ENCODE measurements around the gene FAF1.
"Not testable (repeated sequence)": the region's sequence is repeated elsewhere in the genome, so short reads cannot be mapped to it uniquely, and the experiment has no call there.

Gene FAF1

DNA sequence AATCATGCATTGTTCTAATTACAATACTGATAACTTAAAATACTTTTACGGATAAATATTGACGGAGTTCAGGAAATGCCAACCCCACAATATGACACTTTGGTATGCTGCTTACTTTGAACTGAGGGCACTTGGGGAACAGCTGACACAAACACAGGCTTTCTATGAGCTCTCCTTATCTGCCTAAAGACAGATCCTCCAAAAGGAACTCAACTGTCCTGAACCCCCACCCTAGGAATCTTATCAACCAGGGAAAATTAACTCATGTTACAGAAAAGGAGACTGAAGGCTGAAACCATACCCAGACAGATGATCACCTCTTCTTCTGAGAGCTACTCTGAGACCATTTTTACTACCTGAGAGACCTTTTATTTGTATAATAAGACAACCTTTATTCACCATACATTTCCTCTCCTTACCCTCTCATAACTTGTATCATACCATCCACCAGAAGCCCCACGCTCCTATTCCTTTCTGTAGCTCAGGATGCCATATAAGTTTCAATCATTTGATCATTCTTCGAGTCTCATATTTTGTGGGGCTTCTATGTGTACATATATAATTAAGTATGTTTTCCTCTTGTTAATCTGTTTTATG lies 239.5 kb downstream of the FAF1 start:
- H3K9ac ChIP-seq (ENCODE audit: low read depth, low read length), result no peak overlapping the region
- no peaks in the 10 kb centered on the region for H3K9me3 ChIP-seq (ENCODE audit: insufficient read depth, low read depth, low read length)
- 98% methylated on average over 3 of the region's 4 CpGs for WGBS
- no peaks in the 10 kb centered on the region for H3K27me3 ChIP-seq (ENCODE audit: insufficient read depth, low read length)
- no peaks in the 10 kb centered on the region for H3K36me3 ChIP-seq (ENCODE audit: insufficient read depth, low read length)
- peaks cover 10% of the 10 kb centered on the region for H3K4me1 ChIP-seq (ENCODE audit: insufficient read depth, low read length)
- H3K4me3 ChIP-seq (ENCODE audit: low read length), result no peak overlapping the region
- H3K27ac ChIP-seq (ENCODE audit: low read depth, low read length), result no peak overlapping the region

DNA sequence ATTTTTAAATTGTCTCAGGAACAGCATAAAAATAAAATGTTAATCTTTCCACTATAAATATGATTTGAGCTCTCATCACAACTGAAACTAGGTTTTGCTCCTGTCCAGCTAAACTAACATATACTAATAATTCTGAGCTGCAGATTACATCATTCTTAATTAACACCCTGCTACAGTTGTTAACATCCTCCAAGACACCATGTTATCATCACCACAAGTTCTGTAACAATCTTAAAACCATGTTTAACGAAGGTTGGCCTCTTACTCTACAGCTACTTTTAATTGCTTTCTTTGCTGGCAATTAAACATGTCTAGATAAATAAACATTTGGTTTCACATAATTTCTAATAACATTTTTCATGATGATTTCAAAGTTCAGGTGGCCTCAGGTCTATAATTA lies 240.9 kb downstream of the FAF1 start:
- H3K36me3 ChIP-seq (ENCODE audit: insufficient read depth, low read length), result no peaks in the 10 kb centered on the region
- no peak overlapping the region for H3K9ac ChIP-seq (ENCODE audit: low read depth, low read length)
- H3K27ac ChIP-seq (ENCODE audit: low read depth, low read length), result no peak overlapping the region
- no peak overlapping the region for H3K4me3 ChIP-seq (ENCODE audit: low read length)
- H3K9me3 ChIP-seq (ENCODE audit: insufficient read depth, low read depth, low read length), result no peaks in the 10 kb centered on the region
- WGBS, result 75% methylated on average over 1 of the region's 1 CpG
- H3K27me3 ChIP-seq (ENCODE audit: insufficient read depth, low read length), result no peaks in the 10 kb centered on the region
- peaks cover 10% of the 10 kb centered on the region for H3K4me1 ChIP-seq (ENCODE audit: insufficient read depth, low read length)

DNA sequence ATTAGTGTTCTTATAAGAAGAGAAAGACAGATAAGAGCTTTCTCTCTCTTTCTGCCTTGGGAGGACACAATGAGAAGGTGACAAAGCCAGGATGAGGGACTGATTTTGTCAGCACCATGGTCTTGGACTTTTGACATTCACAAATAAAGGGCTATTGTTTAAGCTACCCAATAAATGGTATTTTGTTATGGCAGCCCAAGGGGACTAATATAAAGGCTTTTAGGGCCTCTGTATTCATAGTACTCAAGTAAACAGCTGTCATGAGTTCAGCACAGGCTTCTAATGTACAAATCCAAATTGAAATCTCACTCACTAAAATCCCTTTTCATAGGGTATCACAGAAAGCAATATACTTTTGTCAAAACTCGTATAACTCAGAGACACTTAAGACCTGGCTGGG lies 242.7 kb downstream of the FAF1 start:
- no peaks in the 10 kb centered on the region for H3K36me3 ChIP-seq (ENCODE audit: insufficient read depth, low read length)
- no peak overlapping the region for H3K9ac ChIP-seq (ENCODE audit: low read depth, low read length)
- H3K27me3 ChIP-seq (ENCODE audit: insufficient read depth, low read length), result no peaks in the 10 kb centered on the region
- no peaks in the 10 kb centered on the region for H3K9me3 ChIP-seq (ENCODE audit: insufficient read depth, low read depth, low read length)
- H3K4me1 ChIP-seq (ENCODE audit: insufficient read depth, low read length), result peaks cover 10% of the 10 kb centered on the region
- 100% methylated on average over 1 of the region's 1 CpG for WGBS
- H3K27ac ChIP-seq (ENCODE audit: low read depth, low read length), result no peak overlapping the region
- no peak overlapping the region for H3K4me3 ChIP-seq (ENCODE audit: low read length)

DNA sequence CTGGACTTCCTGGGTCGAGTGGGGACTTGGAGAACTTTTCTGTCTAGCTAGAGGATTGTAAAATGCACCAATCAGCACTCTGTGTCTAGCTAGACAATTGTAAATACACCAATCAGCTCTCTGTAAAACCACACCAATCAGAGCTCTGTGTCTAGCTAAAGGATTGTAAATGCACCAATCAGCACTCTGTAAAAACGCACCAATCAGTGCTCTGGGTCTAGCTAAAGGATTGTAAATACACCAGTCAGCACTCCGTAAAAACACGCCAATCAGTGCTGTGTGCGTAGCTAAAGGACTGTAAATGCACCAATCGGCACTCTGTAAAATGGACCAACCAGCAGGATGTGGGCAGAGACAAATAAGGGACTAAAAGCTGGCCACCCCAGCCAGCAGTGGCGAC lies 243.6 kb downstream of the FAF1 start:
- not testable (repeated sequence) for H3K9ac ChIP-seq (ENCODE audit: low read depth, low read length); H3K27ac ChIP-seq (ENCODE audit: low read depth, low read length); H3K4me3 ChIP-seq (ENCODE audit: low read length); H3K36me3 ChIP-seq (ENCODE audit: insufficient read depth, low read length); H3K9me3 ChIP-seq (ENCODE audit: insufficient read depth, low read depth, low read length); H3K27me3 ChIP-seq (ENCODE audit: insufficient read depth, low read length)
- WGBS, result 97% methylated on average over 7 of the region's 7 CpGs
- peaks cover 10% of the 10 kb centered on the region for H3K4me1 ChIP-seq (ENCODE audit: insufficient read depth, low read length)

DNA sequence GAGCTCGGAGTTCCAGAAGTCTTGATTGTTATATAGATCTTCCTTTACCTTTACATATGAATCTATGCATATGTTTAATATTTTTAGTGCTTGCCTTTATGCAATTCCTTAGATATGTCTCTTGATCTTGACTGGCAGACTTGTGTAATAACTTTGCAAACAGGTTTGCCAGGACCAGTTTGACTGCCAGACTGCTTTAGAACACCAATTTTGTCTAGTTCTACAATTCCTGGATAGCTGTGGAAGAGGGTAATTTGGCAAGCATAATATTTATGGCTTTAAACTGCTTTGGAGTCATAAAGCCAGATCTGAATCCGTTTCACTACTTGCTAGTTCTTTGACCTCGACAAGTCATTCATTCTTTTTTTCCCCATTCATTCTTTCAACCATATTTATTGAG lies 250.0 kb downstream of the FAF1 start:
- Histone ChIP-seq H3K4me3 (ENCODE audit: low read length) (no peak overlapping the region), H3K9me3 (ENCODE audit: insufficient read depth, low read depth, low read length) (no peaks in the 10 kb centered on the region), H3K27me3 (ENCODE audit: insufficient read depth, low read length) (no peaks in the 10 kb centered on the region), H3K4me1 (ENCODE audit: insufficient read depth, low read length) (peaks cover 14% of the 10 kb centered on the region), H3K9ac (ENCODE audit: low read depth, low read length) (no peak overlapping the region), H3K36me3 (ENCODE audit: insufficient read depth, low read length) (no peaks in the 10 kb centered on the region), H3K27ac (ENCODE audit: low read depth, low read length) (no peak overlapping the region)
- 91% methylated on average over 2 of the region's 3 CpGs for WGBS

DNA sequence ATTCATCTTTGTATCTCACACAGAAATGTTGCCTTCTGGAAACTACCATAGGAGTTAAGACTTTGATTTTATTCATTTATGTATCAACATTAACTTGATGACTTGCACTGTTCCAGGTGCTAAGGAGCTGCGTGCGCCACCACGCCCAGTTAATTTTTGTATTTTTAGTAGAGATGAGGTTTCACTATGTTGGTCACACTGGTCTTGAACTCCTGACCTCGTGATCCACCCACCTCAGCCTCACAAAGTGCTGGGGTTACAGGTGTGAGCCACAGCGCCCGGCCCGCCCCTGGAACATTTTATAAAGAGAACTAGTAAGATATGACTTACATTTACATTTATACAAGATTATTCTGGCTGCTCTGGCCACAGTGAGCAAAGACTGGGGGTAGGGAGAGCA lies 252.2 kb downstream of the FAF1 start:
- WGBS, result 100% methylated on average over 3 of the region's 7 CpGs
- Histone ChIP-seq H3K27ac (ENCODE audit: low read depth, low read length) (no peak overlapping the region), H3K4me3 (ENCODE audit: low read length) (no peak overlapping the region), H3K4me1 (ENCODE audit: insufficient read depth, low read length) (peaks cover 31% of the 10 kb centered on the region), H3K36me3 (ENCODE audit: insufficient read depth, low read length) (no peaks in the 10 kb centered on the region), H3K9me3 (ENCODE audit: insufficient read depth, low read depth, low read length) (no peaks in the 10 kb centered on the region), H3K27me3 (ENCODE audit: insufficient read depth, low read length) (no peaks in the 10 kb centered on the region), H3K9ac (ENCODE audit: low read depth, low read length) (no peak overlapping the region)

DNA sequence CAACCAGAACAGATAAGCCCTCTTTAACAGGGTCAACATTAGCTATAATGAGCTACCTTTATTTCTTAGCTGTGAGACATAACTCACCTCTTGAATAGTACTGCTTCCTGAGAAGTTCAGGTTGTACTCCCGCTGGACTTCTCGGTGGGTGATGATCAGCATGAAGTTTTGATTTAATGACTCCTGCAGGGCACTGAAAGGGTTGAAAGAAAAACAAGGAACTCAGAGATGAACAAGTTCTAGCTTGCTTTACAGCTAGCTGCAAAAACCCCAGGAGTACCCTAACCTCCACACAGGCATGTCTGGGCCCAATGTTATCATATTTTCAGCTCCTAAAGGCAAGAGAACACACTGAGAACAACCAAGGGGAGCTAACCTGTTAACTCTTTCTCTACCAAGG lies 254.4 kb downstream of the FAF1 start:
- Histone ChIP-seq H3K4me1 (ENCODE audit: insufficient read depth, low read length) (peaks cover 52% of the 10 kb centered on the region), H3K27me3 (ENCODE audit: insufficient read depth, low read length) (no peaks in the 10 kb centered on the region), H3K4me3 (ENCODE audit: low read length) (no peak overlapping the region), H3K9ac (ENCODE audit: low read depth, low read length) (no peak overlapping the region), H3K36me3 (ENCODE audit: insufficient read depth, low read length) (no peaks in the 10 kb centered on the region), H3K27ac (ENCODE audit: low read depth, low read length) (no peak overlapping the region), H3K9me3 (ENCODE audit: insufficient read depth, low read depth, low read length) (no peaks in the 10 kb centered on the region)
- 46% methylated on average over 2 of the region's 2 CpGs for WGBS

DNA sequence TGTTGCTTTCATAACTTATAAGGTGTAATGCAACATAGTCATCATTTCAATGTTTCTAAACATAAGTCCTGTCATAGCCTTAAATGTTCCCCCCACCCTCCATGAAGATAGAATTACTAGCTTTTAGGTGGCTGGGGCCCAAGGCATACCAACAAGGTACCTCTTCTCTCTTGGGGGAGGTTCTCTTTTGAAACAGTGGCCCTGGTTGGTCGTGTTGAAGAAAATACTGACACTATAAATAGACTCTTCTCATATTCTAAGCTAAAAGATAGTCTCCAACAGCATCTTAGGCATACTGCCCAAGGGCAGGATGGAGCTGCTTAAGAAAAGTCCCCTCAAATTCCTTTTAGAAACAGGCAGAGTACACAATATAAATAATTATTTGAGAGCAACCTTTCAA lies 255.0 kb downstream of the FAF1 start:
- Histone ChIP-seq H3K9me3 (ENCODE audit: insufficient read depth, low read depth, low read length) (no peaks in the 10 kb centered on the region), H3K27ac (ENCODE audit: low read depth, low read length) (no peak overlapping the region), H3K4me1 (ENCODE audit: insufficient read depth, low read length) (peaks cover 57% of the 10 kb centered on the region), H3K4me3 (ENCODE audit: low read length) (no peak overlapping the region), H3K27me3 (ENCODE audit: insufficient read depth, low read length) (no peaks in the 10 kb centered on the region), H3K9ac (ENCODE audit: low read depth, low read length) (no peak overlapping the region), H3K36me3 (ENCODE audit: insufficient read depth, low read length) (no peaks in the 10 kb centered on the region)
- 14% methylated on average over 1 of the region's 1 CpG for WGBS

DNA sequence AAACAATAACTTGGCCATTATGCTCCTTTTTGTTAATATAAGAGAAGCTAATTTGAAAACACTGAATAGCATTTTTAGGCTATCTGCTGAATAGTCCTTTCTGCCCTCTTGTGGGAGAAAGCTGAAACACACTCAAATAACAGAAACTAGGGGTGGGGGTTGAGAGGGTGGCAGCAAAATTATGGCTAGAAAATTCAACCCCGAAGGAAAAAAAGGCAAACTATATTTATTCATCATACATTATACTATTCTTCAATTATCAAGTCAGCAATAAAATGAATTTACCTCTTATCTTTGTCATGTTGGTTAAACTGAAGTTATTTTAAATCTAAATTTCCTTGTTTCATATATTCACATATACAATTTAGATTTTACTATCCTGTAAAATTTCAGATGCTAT lies 255.9 kb downstream of the FAF1 start:
- no peak overlapping the region for H3K4me3 ChIP-seq (ENCODE audit: low read length)
- no peak overlapping the region for H3K27ac ChIP-seq (ENCODE audit: low read depth, low read length)
- WGBS, result no CpG with 5 or more reads among the region's 1 CpG
- H3K9ac ChIP-seq (ENCODE audit: low read depth, low read length), result no peak overlapping the region
- H3K36me3 ChIP-seq (ENCODE audit: insufficient read depth, low read length), result no peaks in the 10 kb centered on the region
- H3K9me3 ChIP-seq (ENCODE audit: insufficient read depth, low read depth, low read length), result no peaks in the 10 kb centered on the region
- no peaks in the 10 kb centered on the region for H3K27me3 ChIP-seq (ENCODE audit: insufficient read depth, low read length)
- H3K4me1 ChIP-seq (ENCODE audit: insufficient read depth, low read length), result peaks cover 66% of the 10 kb centered on the region

DNA sequence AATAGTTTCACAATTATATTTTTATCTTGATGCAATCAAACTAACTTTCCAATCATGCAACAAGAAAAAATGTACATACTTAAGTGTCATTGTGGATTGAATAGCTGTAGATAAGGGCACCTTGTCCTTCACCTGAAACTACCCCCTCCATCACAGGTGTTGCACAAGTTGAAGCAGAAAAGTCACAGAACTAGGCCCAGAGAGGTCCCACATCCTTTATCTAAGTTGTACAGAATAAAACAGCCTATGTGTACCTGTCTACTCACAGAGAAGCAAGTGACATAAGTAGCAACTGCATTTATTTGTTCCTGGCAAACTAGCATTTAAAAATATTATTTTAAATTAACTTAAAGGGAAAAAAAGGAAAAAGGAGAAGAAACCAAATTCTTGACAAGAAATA lies 256.8 kb downstream of the FAF1 start:
- Histone ChIP-seq H3K9ac (ENCODE audit: low read depth, low read length) (no peak overlapping the region), H3K36me3 (ENCODE audit: insufficient read depth, low read length) (no peaks in the 10 kb centered on the region), H3K4me3 (ENCODE audit: low read length) (no peak overlapping the region), H3K27ac (ENCODE audit: low read depth, low read length) (no peak overlapping the region), H3K4me1 (ENCODE audit: insufficient read depth, low read length) (peaks cover 75% of the 10 kb centered on the region), H3K9me3 (ENCODE audit: insufficient read depth, low read depth, low read length) (no peaks in the 10 kb centered on the region), H3K27me3 (ENCODE audit: insufficient read depth, low read length) (no peaks in the 10 kb centered on the region)

DNA sequence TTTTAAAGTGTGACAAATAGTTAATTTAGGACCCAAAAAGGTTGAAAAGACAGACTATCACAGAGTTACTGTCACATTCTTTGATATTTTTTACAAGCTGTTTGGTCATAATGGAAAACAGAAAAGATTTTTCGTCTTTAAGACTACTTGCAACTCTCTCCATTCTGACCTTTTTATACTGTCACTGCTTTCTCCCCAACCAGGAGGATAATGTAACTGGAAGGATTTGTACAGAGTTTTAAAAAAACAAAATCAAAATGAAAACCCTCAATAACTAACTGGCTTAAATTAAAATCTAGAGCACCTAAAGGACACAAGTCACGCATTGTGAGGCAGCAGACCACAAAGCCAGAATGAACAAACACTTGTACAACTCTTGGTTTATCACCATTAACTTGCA lies 257.7 kb downstream of the FAF1 start:
- Histone ChIP-seq H3K36me3 (ENCODE audit: insufficient read depth, low read length) (no peaks in the 10 kb centered on the region), H3K4me1 (ENCODE audit: insufficient read depth, low read length) (peaks cover 84% of the 10 kb centered on the region), H3K27ac (ENCODE audit: low read depth, low read length) (peak overlapping the region; percentile 38), H3K9me3 (ENCODE audit: insufficient read depth, low read depth, low read length) (no peaks in the 10 kb centered on the region), H3K4me3 (ENCODE audit: low read length) (no peak overlapping the region), H3K9ac (ENCODE audit: low read depth, low read length) (peak overlapping the region; percentile 24; the same call in 1 of the 2 replicates), H3K27me3 (ENCODE audit: insufficient read depth, low read length) (no peaks in the 10 kb centered on the region)
- 89% methylated on average over 2 of the region's 2 CpGs for WGBS

DNA sequence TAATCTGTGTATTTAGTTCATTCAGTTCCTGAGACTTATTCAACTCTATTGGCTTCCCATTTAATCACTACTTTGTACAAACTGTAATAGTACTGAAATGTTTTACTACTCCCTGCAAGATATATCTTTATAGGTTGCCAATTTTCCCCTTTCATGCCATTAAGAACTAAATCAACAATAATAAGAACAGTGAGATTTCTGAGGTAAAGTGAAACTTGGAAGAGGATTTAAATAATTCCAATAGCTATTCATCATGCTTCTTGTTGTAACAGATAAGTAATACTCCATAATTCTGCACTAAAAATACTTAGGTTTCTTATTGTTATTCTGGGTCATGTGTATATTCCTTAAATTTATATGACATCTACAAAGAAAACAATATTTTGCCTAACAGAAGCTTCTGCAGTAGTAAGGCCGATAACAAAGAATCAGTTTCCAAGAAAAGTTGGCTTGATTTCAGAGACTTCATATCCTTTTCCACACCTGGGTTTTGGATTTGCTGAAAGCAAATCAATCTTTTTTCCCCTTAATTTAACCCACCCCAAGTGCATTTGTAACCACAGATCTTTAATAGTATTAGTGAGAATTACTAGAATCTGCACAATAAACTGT lies 258.3 kb downstream of the FAF1 start:
- H3K27me3 ChIP-seq (ENCODE audit: insufficient read depth, low read length), result no peaks in the 10 kb centered on the region
- peaks cover 86% of the 10 kb centered on the region for H3K4me1 ChIP-seq (ENCODE audit: insufficient read depth, low read length)
- H3K9me3 ChIP-seq (ENCODE audit: insufficient read depth, low read depth, low read length), result no peaks in the 10 kb centered on the region
- WGBS, result 93% methylated on average over 1 of the region's 1 CpG
- no peaks in the 10 kb centered on the region for H3K36me3 ChIP-seq (ENCODE audit: insufficient read depth, low read length)
- H3K27ac ChIP-seq (ENCODE audit: low read depth, low read length), result peak overlapping the region; percentile 38; the same call in 1 of the 2 replicates
- H3K9ac ChIP-seq (ENCODE audit: low read depth, low read length), result no peak overlapping the region
- H3K4me3 ChIP-seq (ENCODE audit: low read length), result no peak overlapping the region
